WTC11 (cell line): ENCODE results near the gene PAPLN. TPM values are rescaled to one million over a fixed set of nuclear protein-coding genes. Genes with fewer than 3 reads are reported as not detected.

Experiments used
- ATAC-seq: fragments of 200-7000 bp; cut with Tn5 transposase; 2 replicates; pipeline ENCODE4 v1.10.0; 2021; ENCODE audit warnings: mild to moderate bottlenecking, moderate library complexity
- CTCF ChIA-PET: fragments of 300-600 bp; sonication (Branson Sonifier 250); formaldehyde crosslinking; loops from one replicate; lab custom pipeline; 2021; ENCODE audit warnings: antibody characterized with exemption; lab: Charles Lee
- POLR2A ChIA-PET: fragments of 350-600 bp; sonication (Branson Sonifier 250); formaldehyde crosslinking; loops from one replicate; lab custom pipeline; 2021; ENCODE audit warnings: antibody characterized with exemption; lab: Charles Lee
- DNase-seq: peaks from one replicate; pipeline ENCODE4 v3.0.0; 2021; ENCODE audit warnings: low spot score
- H3K27ac Mint-ChIP-seq: 2 replicates; pipeline ENCODE4 v1.8.0; 2021; ENCODE audit warnings: mixed read lengths
- H3K27me3 Mint-ChIP-seq: 2 replicates; pipeline ENCODE4 v1.8.0; 2021; ENCODE audit warnings: low read depth, mild to moderate bottlenecking, moderate library complexity, mixed read lengths
- H3K36me3 Mint-ChIP-seq: 2 replicates; pipeline ENCODE4 v1.8.0; 2021; ENCODE audit warnings: mixed read lengths
- H3K4me1 Mint-ChIP-seq: 2 replicates; pipeline ENCODE4 v1.8.0; 2022; ENCODE audit warnings: mixed read lengths
- H3K4me3 Mint-ChIP-seq: 2 replicates; pipeline ENCODE4 v1.8.0; 2021; ENCODE audit warnings: mild to moderate bottlenecking, moderate library complexity, mixed read lengths
- H3K9me3 Mint-ChIP-seq: 2 replicates; pipeline ENCODE4 v1.8.0; 2021; ENCODE audit warnings: mixed read lengths
- AR ChIP-seq: fragments of 250-450 bp; sonication (Bioruptor Pico); IDR thresholded peaks from 2 replicates; pipeline ENCODE4 v1.9.0; 2021; ENCODE audit warnings: mild to moderate bottlenecking
- ERG ChIP-seq: fragments of 250-450 bp; sonication (Bioruptor Pico); IDR thresholded peaks from 2 replicates; pipeline ENCODE4 v1.8.0; 2021; ENCODE audit warnings: mild to moderate bottlenecking
- FOXJ3 ChIP-seq: sonication (generic); formaldehyde crosslinking; IDR thresholded peaks from 2 replicates; pipeline ENCODE4 v1.9.0; 2021; ENCODE audit warnings: missing genetic modification reagents, mild to moderate bottlenecking, borderline replicate concordance
- GABPB1 ChIP-seq: sonication (generic); formaldehyde crosslinking; IDR thresholded peaks from 2 replicates; pipeline ENCODE4 v1.8.1; 2023; ENCODE audit warnings: mild to moderate bottlenecking, missing genetic modification reagents
- GTF2I ChIP-seq: fragments of 250-450 bp; sonication (Bioruptor Pico); conservative IDR thresholded peaks from 2 replicates; pipeline ENCODE4 v1.4.0; 2021; ENCODE audit warnings: mild to moderate bottlenecking
- JUN ChIP-seq: sonication (generic); formaldehyde crosslinking; IDR thresholded peaks from 2 replicates; pipeline ENCODE4 v1.8.0; 2023; ENCODE audit warnings: mild to moderate bottlenecking, missing genetic modification reagents
- MXD4 ChIP-seq: fragments of 250-450 bp; sonication (Bioruptor Pico); IDR thresholded peaks from 2 replicates; pipeline ENCODE4 v1.8.0; 2021; ENCODE audit warnings: mild to moderate bottlenecking, moderate library complexity, borderline replicate concordance
- NFYB ChIP-seq: sonication (generic); formaldehyde crosslinking; conservative IDR thresholded peaks from 2 replicates; pipeline ENCODE4 v1.8.0; 2022; ENCODE audit warnings: low read depth, missing genetic modification reagents
- PREB ChIP-seq: sonication (generic); formaldehyde crosslinking; IDR thresholded peaks from 2 replicates; pipeline ENCODE4 v1.8.1; 2022; ENCODE audit warnings: mild to moderate bottlenecking, missing genetic modification reagents, moderate library complexity, borderline replicate concordance
- RELA ChIP-seq: sonication (generic); formaldehyde crosslinking; IDR thresholded peaks from 2 replicates; pipeline ENCODE4 v1.8.1; 2022; ENCODE audit warnings: missing genetic modification reagents, mild to moderate bottlenecking, borderline replicate concordance
- STAT6 ChIP-seq: sonication (generic); formaldehyde crosslinking; conservative IDR thresholded peaks from 2 replicates; pipeline ENCODE4 v1.8.1; 2023; ENCODE audit warnings: mild to moderate bottlenecking, low read depth, missing genetic modification reagents, moderate library complexity
- ZBTB43 ChIP-seq: sonication (generic); formaldehyde crosslinking; IDR thresholded peaks from 2 replicates; pipeline ENCODE4 v1.8.1; 2023; ENCODE audit warnings: mild to moderate bottlenecking, missing genetic modification reagents
- ZNF423 ChIP-seq: fragments of 250-450 bp; sonication (Bioruptor Pico); IDR thresholded peaks from 2 replicates; pipeline ENCODE4 v2.1.2; 2022; ENCODE audit warnings: mild to moderate bottlenecking, moderate library complexity
- ZNF512 ChIP-seq: sonication (generic); formaldehyde crosslinking; IDR thresholded peaks from 2 replicates; pipeline ENCODE4 v1.8.1; 2022; ENCODE audit warnings: missing genetic modification reagents, borderline replicate concordance
- ZNF532 ChIP-seq: fragments of 250-450 bp; sonication (Bioruptor Pico); IDR thresholded peaks from 2 replicates; pipeline ENCODE4 v1.9.0; 2021; ENCODE audit warnings: mild to moderate bottlenecking, borderline replicate concordance
- ZNF671 ChIP-seq: fragments of 250-450 bp; sonication (Bioruptor Pico); IDR thresholded peaks from 2 replicates; pipeline ENCODE4 v1.8.0; 2021; ENCODE audit warnings: mild to moderate bottlenecking
- total RNA-seq: library from RNA; stranded (reverse); gene quantifications from 3 replicates; pipeline ENCODE4 v1.2.3, GENCODE V29; 2021

Gene PAPLN
- total RNA-seq, 1 experiment from 2014 or later = 9.3 TPM

- POLR2A ChIA-PET = interaction anchor here (0.6 kb wide), 1 partner anchor 338 kb away, joined by 4 read pairs; no protein-coding TSS in a partner anchor
- H3K4me1 Mint-ChIP-seq = peaks cover 31% of the 10 kb centered on the region
- TF ChIP-seq ZNF532 (no peak), ZNF671 (CRISPR knock-in tag) (no peak), STAT6 (CRISPR knock-in tag) (no peak), GTF2I (CRISPR knock-in tag) (no peak)
- H3K4me3 Mint-ChIP-seq = no peak overlapping the region
- no peaks in the 10 kb centered on the region; the same call in 1 of the 2 replicates for H3K36me3 Mint-ChIP-seq
- DNase-seq = no peak
- ATAC-seq = peak; percentile 5
- peaks cover 29% of the 10 kb centered on the region for H3K27me3 Mint-ChIP-seq
- CTCF ChIA-PET = interaction anchor here (1.4 to 2.2 kb wide), 2 partner anchors 9 to 43 kb away, joined by 6 read pairs; no protein-coding TSS in a partner anchor
- H3K9me3 Mint-ChIP-seq = no peaks in the 10 kb centered on the region
- no peak overlapping the region for H3K27ac Mint-ChIP-seq
These were observed 4.3 kb downstream of the PAPLN start for GRCh38 chr14:73241481-73242165.

- H3K27ac Mint-ChIP-seq = 0 out of 2 replicates have a peak overlapping the region, but pooled peaks have one; percentile 75
- H3K27me3 Mint-ChIP-seq = peaks cover 22% of the 10 kb centered on the region
- no peak for ATAC-seq
- H3K4me1 Mint-ChIP-seq = peaks cover 30% of the 10 kb centered on the region
- POLR2A ChIA-PET = interaction anchor here (0.6 kb wide), 1 partner anchor 337 kb away, joined by 4 read pairs; no protein-coding TSS in a partner anchor
- CTCF ChIA-PET = interaction anchor here (0.8 to 2.2 kb wide), 2 partner anchors 10 kb away, joined by 4 to 6 read pairs; no protein-coding TSS in a partner anchor
- H3K4me3 Mint-ChIP-seq = no peak overlapping the region
- no peaks in the 10 kb centered on the region for H3K9me3 Mint-ChIP-seq
- no peaks in the 10 kb centered on the region; the same call in 1 of the 2 replicates for H3K36me3 Mint-ChIP-seq
- no peak for DNase-seq
- no peak for TF ChIP-seq ZNF512 (CRISPR knock-in tag)
- no peak for TF ChIP-seq NFYB (CRISPR knock-in tag)
- no peak for TF ChIP-seq ZBTB43 (CRISPR knock-in tag)
- TF ChIP-seq ERG (CRISPR knock-in tag) = no peak
- TF ChIP-seq RELA (CRISPR knock-in tag) = no peak
- no peak for TF ChIP-seq ZNF423
- no peak for TF ChIP-seq GABPB1
- TF ChIP-seq AR = no peak
- TF ChIP-seq JUN (CRISPR knock-in tag) = no peak
- no peak for TF ChIP-seq MXD4 (CRISPR knock-in tag)
- TF ChIP-seq PREB = no peak
- no peak for TF ChIP-seq FOXJ3 (CRISPR knock-in tag)
These were observed 5.1 kb downstream of the PAPLN start for GRCh38 chr14:73242357-73242901.
